GM21619 (cell line): Measurements from ENCODE around the gene NEUROG2.
"Not testable (repeated sequence)": the region's sequence is repeated elsewhere in the genome, so short reads cannot be mapped to it uniquely, and the experiment has no call there.

ENCODE experiments used
- ATAC-seq: cut with Tn5 transposase; IDR thresholded peaks from one replicate; pipeline ENCODE4 v1.9.1; 2021; ENCODE audit not compliant: unreplicated experiment

NEUROG2 gene

DNA sequence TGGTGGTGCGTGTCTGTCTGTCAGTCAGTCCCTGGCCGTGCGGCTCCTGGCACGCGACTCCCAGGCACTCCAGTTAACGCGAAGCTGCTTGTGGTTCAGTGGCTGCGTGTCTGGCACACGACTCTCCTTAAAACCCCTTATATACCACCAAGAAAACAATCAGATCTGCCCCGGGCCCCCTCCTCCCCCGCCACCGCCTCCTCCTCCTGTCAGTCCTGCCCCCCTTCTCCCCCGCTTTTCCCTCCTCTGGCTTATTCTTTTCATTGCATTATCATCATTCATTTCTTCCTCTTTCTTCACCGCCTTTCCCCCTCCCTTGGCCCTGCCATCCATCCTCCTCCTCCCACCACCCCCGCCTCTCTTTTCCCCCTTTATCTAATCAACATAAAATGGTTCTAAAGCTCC is at the start of gene NEUROG2:
Gene NEUROG2, minus strand, starts transcription at position 115 of the 405 bp plus-strand sequence. CDS start 705 bp downstream, outside the sequence.
- no peak for ATAC-seq

DNA sequence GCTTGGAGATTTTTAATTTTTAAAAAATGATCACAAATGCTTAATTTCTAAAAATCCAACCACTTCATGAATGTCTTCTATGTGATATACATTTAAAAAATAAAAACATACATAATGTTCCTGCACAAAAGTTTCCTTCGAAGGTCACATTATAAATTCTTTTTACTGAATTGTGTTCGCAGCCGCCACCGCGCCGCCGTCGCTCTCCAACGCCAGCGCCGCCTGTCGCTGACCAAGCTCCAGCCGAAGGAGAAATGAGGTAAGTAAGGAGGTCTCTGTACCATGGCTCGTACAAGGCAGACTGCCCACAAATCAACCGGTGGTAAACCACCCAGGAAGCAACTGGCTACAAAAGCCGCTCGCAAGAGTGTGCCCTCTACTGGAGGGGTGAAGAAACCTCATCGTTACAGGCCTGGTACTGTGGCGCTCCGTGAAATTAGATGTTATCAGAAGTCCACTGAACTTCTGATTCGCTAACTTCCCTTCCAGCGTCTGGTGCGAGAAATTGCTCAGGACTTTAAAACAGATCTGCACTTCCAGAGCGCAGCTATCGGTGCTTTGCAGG is 48.8 kb upstream of the NEUROG2 start:
- ATAC-seq = no peak

DNA sequence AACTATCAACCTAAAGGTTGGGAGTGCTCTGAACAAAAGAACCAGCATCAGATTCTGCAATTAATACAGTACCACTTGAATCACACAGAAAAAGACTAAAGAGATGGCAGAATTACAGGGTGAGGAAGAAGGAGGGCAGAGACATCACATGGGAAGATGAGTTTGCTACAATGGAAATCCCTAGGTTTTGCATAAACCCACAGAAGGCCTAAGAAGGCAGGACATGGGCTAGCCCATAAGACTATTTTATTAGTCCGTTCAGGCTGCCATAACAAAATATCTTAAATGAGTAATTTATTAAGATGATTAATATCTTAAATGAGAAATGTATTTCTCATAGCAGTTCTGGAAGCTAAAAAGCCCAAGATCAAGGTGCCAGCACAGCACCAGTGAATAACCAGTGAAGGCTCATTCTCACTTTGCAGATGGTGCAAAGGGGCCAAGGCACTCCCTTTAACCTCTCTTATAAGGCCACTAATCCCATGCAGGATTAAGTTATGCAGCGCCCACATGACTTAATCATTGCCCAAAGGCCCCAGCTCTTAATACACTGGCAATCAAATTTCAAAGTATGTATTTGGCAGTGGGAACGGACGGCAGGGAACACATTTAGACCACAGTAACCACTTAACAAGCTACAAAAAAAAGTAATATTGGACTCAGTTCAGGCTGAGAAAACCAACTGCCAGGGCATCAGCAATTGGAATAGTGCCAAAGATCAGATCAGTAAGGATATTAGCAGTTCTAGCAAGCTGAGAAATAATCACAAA is 47.6 kb upstream of the NEUROG2 start:
- ATAC-seq = no peak

DNA sequence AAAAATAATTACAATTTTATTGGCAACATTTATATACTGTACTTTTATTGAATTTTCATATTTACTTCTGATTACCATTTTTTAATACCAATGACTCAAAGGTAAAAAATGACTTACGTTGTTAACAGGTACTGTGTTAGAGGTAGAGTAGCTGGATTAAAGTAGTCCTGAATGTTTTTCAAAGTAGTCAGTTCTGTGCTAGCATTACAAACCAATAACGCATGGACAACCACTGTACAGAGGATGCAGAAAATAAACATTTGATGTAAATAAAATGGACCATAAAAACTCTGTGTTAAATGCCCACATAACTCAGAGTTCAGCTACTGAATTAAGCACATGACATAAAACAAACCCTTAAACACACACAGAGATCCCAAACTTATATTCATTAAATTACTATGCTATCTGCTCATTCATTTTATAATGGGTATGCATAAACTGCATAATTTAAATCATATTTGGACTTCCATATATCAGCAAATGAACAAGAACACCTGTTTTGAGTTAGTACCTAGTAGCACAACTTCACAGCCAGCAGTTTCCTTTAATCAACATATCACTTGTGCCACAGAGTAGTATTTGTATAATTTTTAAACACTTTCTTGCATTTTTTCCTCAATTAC is 46.4 kb upstream of the NEUROG2 start:
- ATAC-seq = no peak

DNA sequence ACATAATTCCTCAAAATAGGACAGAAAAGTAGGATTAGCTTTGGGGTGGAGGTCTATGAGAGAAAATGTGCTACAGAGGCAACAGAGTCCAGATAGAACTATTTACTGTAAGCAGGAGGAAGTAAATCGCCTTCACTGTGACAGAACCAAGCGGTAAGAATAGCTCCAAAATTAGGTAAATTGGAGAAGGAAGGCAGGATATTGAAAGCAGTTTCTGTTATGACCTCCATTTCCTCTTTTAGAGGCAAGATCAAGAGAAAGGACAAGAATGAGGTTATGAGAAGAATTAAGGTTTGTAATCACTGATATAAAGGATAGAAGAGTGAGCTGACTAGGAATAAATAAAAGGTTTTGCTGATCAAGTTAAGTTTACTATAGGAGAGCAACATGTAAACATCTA is 44.1 kb upstream of the NEUROG2 start:
- peak; percentile 61 for ATAC-seq

DNA sequence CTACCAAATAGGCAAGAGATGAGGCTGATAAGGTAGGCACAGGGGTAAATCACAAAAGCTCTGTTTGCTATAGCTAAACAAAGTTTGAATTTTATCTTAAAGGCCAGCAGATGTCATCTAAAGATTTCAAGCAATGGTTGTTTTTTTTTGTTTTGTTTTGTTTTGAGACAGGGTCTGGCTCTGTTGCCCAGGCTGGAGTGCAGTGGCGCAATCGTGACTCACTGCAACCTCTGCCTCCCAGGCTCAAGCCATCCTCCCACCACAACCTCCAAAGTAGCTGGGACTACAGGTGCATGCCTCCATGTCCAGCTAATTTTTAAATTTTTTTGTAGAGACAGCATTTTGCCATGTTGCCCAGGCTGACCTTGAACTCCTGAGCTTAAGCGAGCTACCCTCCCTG is 43.1 kb upstream of the NEUROG2 start:
- no peak for ATAC-seq

DNA sequence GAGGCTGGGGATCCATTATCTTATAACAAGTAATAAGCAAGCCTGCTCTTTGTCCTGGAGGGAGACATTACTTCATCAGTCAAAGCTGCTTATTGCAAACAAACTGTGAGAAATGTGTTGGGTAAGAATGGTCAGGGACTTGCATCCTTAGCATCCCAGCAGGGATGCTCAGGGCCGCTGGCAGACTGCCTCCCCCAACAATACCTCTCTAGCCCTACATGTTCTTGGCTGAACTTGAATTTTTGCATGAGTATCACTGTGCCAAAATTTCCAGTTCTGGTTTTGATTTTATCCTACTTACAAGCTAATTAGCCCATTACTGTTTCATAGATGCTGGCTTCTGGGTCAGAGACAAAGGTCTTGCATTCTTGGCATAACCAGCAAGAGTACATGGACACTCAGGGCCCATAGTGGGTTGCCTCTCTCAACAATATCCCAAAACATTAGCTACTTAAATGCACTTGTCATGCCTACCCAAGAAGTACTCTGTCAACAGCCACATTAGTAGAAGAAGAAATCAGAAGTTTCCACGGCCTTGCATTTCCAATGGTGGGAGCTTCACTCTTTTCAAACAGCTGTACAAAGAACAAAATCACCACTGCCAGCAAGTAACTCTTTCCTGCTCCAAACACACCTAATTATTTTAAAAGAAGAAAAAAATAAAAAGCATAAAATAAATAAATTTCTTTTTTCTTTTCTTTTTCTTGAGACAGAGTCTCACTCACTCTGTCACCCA is 41.9 kb upstream of the NEUROG2 start:
- no peak for ATAC-seq

DNA sequence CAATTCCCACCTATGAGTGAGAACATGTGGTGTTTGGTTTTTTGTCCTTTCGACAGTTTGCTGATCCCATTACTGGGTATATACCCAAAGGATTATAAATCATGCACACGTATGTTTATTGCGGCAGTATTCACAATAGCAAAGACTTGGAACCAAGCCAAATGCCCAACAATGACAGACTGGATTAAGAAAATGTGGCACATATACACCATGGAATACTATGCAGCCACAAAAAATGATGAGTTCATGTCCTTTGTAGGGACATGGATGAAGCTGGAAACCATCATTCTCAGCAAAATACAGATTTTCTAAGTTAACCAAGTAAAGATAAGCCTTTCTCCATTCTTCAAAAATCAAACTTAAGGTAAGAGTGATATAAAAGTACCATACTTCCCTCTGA is 38.3 kb upstream of the NEUROG2 start:
- not testable (repeated sequence) for ATAC-seq

DNA sequence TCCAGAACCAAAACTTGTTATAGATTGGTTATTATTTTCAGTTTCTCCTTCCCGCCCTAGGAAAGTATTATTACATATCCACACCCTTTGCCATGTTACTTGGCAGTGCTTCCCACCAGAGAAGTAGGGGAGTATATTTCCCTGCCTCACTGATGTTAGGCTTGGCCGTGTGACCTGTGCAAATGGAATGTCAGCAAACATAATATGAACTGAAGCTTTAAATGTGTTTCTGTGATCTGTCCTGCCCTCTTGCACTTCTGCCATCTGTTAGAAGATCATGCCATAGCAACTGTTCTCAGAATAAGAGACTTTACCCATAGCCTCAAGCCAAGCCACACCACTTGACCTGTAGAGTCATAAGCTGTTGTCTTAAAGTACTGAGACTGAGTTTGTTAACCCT is 36.7 kb upstream of the NEUROG2 start:
- ATAC-seq = no peak

DNA sequence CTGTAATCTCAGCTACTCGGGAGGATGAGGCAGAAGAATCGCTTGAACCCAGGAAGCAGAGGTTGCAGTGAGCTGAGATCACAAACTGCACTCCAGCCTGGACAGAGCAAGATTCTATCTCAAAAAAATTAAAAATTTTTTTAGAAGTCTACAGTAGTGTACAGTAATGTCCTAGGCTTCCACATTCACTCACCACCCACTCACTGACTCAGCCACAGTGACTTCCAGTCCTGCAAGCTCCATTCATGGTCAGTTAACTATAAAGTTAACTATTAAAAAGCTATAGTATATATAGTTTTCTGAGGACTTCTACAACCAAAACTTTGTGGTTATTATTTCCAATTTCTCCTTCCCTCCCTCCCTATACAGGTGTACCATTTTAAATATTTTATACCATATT is 34.7 kb upstream of the NEUROG2 start:
- ATAC-seq = no peak

DNA sequence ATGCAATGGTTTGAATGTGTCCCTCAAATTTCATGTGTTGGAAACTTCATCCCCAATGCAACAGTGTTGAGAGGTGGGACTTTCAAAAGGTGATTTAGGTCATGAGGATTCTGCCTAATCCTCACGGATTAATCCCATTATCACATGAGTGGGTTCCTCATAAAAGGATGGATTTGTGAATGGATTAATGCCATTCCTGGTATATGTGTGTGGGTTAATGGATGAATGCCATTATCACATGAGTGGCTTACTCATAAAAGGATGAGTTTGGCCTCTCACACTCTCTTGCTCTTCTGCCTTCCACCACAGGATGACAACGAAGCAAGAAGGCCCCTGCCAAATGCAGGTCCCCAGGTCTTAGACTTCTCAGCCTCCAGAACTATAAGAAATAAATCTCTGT is 30.5 kb upstream of the NEUROG2 start:
- ATAC-seq = no peak

DNA sequence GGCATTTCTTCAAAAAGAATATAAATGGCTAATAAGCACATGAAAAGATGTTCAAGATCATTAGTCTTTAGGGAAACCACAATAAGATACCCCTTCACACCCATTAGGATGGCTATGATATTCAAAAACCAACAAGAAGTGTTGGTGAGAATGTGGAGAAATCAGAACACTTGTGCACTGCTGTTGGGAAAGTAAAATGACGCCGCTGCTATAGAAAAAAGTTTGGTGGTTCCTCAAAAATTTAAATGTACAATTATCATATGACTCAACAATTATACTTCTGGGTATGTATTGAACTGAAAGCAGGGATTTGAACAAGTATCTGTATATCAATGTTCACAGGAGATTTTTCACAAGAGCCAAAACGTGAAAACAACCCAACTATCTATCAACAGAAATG is 29.4 kb upstream of the NEUROG2 start:
- ATAC-seq = no peak

DNA sequence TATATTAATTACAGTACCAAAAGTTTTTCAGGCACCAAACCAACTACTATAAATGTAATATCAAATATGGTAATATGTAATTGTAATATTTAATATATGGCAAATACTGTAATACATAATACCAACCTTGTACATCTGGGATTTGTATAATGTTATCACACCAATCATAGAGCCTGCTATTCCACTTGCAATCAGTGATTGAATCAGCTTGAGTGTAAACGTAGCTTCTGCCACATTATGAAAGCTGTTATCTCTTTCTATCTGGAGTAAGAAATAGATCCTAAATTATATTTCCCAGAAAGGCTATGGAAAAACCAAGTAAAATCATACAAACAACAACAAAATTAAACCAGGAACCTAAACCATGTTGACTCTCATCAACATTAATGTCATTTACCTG is 24.7 kb upstream of the NEUROG2 start:
- ATAC-seq = no peak

DNA sequence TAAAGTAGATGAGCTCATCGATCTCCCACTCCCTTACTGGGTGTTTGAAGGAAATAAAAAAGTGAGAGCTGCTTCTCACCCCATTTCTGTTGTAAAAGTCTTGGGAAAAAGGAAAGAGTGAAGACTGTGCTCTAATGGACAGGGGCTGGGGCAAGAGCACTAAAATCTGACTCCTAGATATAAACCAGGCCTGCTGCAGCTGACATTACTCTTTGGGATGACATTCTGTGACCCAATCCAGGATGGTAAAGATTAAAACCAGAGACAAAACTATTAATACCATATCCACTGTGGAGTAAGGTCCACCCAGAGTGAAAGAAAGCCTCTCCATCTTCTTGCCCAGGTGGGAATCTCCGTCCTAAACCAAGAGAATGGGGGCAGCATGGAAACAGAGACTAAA is 20.1 kb upstream of the NEUROG2 start:
- no peak for ATAC-seq

DNA sequence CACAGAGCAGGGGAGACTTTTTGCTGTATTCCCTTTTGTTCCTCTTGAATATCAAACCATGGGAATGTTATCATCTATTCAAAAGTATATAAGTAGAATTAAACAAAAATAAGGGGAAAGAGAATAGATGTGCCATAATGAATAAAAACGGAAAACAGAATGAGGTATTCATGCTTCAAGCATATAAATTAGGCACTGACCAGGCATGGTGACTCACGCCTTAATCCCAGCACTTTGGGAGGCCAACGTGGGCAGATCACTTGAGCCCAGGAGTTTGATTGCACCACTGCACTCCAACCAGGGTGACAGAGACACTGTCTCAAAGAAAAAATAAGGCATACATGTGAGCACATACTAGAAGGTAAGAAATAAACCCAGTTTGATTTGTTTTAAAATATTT is 16.3 kb upstream of the NEUROG2 start:
- no peak for ATAC-seq

DNA sequence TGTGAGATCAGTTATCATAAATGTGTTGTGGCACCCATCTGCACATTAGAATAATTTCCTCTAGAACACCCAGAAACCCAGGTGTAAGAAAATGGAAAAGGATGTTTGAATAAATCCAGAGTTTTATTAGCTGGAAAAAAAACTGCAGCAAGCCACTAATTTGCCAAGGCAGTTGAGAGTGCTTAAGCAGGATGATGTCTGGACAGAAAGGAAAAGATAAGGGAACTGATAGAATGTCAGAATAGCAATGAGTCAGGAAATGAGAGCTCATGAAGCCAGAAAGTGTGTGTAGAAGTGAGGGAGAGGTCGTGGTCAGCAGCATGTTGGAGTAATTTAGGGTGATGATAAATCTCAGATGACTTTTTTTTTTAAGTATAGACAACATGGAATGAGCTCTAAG is 15.2 kb upstream of the NEUROG2 start:
- ATAC-seq = no peak

DNA sequence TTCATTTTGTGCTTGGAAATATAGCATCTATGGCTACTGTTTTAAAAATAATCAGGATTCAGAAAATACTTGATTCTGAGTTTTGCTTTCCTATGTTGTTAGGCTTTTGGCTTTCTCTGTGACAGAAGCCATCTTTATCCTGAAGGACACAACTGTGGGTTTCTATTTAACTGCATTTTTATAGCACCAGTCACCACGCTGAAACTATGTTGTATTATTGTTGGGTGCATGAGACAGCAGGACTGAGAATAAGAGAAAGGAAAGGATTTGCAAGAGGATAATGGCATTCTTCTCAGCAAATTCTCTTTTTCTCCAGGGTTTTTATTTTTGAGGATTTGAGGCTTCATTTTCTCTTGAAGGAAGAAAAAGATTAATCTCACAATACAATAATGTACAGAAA is 10.1 kb upstream of the NEUROG2 start:
- no peak for ATAC-seq

DNA sequence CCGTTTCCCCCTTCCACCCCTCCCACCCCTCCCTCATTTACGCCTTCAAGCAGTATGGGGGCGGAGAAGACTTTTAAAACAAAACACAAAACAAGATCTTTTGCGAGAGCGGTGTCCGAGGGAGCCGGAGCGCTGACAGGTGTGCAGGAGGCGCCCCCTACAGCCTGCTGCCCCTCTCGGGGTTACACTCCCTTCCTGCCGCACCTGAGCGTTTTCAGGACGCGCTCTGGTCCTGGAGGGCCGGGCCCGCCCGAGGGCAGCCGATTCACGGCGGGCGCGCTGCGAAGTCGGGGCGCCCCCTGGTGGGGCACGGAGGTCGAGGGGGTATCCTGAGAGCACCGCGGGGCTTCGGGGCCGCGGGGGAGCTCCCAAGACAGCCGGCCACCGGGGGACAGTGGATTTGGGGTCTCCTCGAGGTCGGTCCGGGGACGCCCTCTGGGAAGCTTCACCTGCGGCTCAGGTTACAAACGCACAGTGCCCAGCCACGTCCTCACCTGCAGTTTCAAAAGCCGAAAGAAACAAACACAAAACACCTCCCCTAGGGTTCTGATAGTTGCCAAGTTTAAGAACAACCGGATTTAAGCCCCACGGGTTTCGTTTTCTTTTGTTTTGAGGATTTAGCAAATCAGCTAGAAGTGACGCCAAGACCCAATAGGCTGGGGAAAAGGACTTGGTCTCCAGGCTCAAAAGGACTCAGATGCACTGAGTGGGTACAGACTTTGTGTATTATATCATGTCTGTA is 8.0 kb upstream of the NEUROG2 start:
- ATAC-seq = peak; percentile 81

DNA sequence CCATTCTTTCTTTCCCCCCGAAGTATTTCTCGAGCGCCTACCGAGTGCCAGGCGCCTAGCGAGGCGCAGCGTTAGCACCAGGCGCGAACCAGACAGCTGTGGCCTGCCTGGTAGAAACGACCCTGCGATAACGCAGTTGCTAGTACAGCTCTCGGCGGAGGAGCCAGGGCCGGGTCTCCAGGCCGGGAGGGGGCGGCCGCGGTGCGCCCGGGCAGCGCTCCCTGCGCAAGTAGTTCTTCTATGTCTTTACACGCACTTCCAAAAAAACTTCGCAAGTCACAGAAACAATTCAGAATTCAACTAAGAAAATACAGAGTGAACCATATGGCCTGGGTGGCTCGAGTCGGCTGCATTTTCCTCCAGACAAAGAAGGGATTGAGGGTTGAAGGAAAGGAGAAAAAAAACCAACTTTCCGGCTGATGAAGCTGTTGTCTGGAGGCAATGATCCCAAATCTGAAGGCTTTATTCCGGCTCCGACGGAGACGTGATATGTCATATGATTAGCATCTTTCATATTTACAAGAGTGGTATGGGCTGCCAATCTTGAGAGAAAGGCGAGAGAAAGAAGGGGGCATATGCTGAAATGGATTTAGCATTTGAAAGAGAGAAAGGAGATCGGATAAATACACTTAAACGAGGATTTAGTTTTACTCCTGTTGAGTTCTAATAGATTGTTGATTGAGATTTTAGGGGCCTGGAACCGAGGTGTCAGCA is 7.2 kb upstream of the NEUROG2 start:
- peak; percentile 42 for ATAC-seq

DNA sequence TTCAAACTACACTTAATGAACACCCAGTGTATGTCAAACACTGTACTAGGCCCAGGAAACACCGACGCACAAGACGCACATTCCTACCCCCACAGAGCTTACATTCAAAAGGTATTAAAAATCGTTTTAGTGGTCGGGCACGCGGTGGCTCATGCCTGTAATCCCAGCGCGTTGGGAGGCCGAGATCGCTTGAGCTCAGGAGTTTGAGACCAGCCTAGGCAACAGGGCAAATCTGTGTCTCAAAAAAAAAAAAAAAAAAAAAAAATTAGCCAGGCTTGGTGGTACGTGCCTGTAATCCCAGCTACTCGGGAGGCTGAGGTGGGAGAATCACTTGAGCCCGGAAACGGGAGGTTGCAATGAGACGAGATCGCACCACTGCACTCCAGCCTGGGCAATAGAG is 6.5 kb upstream of the NEUROG2 start:
- not testable (repeated sequence) for ATAC-seq
